Activated CD4-positive, alpha-beta T cell treated with anti-CD3 and anti-CD28 coated beads, Interleukin-2, Interleukin-6, amounts not matched to agents 100 ng/mL and 50 ng/mL, durations not matched to agents 16 hours and 8 hours (primary cell): Measurements from ENCODE around the gene C1QTNF12.
"Not testable (repeated sequence)": the region's sequence is repeated elsewhere in the genome, so short reads cannot be mapped to it uniquely, and the experiment has no call there.

Experiments
- DNase-seq: peaks from one replicate; pipeline ENCODE4 v3.0.0-alpha.2; 2020

Gene C1QTNF12

DNA sequence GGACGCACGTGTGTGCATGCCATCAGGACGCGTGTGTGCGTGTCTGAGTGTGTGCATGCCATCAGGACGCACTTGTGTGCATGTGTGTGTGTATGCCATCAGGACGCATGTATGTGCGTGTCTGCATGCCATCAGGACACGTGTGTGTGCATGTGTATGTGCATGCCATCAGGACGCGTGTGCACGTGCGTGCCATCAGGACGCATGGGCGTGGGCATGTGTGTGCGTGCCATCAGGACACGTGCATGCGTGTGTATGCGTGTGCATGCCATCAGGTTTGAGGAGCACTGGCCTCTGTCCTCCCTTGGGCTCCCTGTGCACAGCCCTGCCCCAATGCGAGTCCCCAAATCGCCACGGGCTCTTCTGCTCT is 12.6 kb upstream of the C1QTNF12 start:
- DNase-seq = no peak

DNA sequence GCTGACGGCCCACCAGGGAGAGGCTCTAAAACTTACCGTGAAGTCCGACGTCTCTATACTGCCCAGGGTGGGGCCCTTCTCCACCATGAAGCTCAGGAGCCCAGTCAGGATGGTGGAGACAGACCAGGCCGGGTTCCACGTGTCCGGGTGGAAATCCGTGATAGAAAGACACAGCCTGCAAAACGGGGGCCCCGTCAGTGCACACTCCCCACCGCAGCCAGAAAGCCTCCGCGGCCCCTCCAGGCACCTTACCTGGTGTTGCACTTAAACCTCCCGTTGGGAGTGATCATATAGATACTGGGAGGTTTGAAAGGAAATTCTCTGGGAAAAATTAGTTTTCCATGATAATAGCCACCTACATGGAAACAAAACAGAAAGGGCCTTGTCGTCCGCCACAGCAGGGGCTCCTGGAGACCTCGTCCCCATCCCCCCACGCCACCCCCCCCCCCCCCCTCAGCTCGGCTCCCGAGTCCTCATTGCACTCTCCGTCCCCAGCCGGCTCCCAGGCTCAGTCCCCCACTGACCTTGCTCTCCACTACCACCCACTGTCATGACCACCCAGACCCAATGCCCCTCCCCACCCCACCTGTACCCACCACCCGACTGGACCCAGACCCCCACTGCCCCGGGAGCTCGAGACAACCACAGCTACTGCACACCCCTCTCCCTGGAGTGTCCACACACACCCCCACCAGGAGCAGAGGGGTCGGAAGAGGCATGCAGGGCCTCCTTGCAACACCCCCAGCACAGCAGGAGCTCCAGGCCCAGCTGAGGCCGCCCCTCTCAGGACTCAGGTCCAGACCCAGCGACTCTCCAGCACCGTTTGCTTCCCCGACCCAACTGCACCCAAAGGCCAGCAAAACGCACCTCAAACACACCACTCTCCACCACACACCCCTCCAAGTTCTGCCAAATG is 10.7 kb upstream of the C1QTNF12 start:
- no peak for DNase-seq

DNA sequence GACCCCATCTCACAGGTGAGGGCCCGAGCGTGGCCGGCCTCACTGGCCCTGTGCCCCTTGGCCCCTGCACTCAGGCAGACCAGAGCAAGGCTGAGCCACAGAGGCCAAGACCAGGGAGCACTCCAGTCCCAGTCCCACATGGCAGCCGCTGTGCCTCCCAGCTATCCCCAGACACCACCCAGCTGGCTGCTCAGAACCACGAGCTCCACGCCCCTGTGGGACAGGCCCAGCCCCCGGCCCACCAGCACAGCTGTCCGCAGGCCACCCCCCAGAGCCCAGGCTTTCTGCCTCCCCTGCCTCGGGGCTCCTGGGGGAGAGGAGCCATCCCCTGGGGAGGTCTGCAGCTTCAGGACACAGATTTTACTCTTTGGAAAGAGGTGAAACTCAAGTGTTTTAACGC is 9.1 kb upstream of the C1QTNF12 start:
- no peak for DNase-seq

GRCh38 chr1:1255078-1255477 is 8.6 kb upstream of the C1QTNF12 start:
- DNase-seq = no peak

- no peak for DNase-seq
These were observed 8.1 kb upstream of the C1QTNF12 start for GRCh38 chr1:1254667-1254998.

- DNase-seq = no peak
These were observed 7.6 kb upstream of the C1QTNF12 start for GRCh38 chr1:1253972-1254666.

DNA sequence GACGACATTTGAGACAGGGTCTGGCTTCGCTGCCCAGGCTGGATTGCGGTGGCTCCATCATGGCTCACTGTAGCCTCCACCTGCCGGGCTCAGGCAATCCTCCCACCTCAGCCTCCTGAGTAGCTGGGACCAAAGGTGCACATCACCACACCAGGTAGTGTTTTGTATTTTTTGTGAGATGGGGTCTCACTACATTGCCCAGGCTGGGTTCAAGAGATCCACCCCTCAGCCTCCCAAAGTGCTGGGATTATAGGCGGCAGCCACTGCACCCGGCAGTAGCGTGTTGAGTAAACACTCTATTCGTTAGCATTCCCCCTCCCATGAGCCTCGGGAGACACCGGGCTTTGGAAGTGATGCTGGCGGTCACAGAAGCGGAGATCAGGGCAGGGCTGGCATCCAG is 6.8 kb upstream of the C1QTNF12 start:
- DNase-seq = no peak

GRCh38 chr1:1250786-1251284 is 4.3 kb upstream of the C1QTNF12 start:
- DNase-seq = peak; percentile 82

DNA sequence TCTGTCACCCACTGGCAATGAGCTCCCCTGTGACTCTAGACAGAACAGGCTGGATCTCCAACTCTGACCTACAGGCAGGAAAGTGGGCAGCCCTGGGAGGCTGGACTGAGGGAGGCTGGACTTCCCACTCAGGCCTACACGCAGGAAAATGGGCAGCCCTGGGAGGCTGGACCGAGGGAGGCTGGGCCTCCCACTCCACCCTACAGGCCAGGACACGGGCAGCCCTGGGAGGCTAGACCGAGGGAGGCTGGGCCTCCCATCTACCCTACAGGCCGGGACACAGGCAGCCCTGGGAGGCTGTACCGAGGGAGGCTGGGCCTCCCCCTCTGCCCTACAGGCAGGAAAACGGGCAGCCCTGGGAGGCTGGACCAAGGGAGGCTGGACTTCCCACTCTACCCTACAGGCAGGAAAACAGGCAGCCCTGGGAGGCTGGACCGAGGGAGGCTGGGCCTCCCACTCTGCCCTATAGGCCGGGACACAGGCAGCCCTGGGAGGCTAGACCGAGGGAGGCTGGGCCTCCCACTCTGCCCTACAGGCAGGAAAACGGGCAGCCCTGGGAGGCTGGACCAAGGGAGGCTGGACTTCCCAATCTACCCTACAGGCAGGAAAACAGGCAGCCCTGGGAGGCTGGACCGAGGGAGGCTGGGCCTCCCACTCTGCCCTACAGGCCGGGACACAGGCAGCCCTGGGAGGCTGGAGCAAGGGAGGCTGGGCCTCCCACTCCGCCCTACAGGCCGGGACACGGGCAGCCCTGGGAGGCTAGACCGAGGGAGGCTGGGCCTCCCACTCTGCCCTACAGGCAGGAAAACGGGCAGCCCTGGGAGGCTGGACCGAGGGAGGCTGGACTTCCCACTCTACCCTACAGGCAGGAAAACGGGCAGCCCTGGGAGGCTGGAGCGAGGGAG is 1.7 kb upstream of the C1QTNF12 start:
- DNase-seq = not testable (repeated sequence)

DNA sequence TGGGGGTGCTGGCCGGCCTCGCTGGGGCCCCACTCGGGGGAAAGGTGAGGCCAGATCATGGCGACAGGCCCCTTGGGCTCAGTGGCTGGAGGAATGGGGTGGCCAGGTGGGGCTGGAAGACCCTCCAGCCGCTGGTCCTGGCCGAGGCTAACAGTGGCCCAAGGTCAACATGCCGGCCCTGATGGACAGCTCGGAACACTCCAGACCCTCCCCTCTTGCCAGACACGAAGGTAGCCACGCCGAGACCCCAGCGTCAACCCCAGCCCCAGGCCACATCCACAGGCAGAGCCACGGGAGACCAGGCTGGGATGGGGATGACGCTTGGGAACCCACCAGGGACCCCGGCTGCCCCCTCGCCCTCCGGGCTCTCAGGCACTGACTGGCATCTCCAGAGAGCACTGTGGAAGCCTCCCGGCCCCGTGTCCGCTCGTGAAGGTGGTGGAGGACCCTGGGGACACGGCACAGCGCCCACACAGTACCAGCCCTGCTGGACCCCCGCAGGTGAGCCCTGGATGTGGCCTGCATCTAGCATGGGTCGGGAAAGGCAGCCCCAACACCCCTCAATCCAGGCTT is 905 bp upstream of the C1QTNF12 start:
- DNase-seq = no peak

DNA sequence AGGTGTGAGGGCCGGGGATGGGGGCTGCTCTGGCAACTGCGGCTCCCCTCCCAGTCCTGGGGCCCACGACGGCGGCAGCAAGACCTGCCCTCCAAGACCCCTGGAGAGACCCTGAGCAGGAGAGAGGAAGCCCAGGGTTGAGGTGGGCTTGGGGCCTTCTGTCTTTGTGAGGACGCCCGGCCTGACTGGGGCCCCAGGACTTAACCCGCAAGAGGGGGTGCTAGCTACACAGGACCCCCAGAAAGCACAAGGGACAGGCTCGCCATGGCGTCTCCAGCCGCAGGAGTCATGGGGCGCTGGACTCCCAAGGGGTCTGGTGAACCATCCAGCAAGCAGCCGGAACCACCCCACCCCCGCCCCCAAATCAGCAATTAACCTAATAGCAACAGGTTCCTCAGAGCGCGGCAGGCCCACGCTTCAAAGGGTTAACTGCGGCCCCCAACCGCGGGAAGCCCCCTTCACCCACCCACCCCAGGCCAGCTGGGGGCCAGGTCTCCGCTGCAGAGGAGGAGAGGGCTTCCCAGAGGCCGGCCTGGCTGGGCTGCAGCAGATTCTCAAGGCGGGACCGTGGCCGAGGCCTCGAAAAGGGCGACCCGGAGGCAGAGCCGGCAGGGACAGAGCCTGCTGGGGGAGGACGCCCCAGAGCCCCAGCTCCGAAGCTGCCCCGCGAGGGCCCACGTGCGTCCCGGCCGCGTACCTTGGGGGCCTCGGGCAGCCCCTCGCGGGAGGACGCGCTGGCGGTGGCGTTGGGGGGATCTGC is 525 bp downstream of the C1QTNF12 start:
- no peak for DNase-seq

- DNase-seq = no peak
These were observed 1.2 kb downstream of the C1QTNF12 start for GRCh38 chr1:1245178-1245816.

DNA sequence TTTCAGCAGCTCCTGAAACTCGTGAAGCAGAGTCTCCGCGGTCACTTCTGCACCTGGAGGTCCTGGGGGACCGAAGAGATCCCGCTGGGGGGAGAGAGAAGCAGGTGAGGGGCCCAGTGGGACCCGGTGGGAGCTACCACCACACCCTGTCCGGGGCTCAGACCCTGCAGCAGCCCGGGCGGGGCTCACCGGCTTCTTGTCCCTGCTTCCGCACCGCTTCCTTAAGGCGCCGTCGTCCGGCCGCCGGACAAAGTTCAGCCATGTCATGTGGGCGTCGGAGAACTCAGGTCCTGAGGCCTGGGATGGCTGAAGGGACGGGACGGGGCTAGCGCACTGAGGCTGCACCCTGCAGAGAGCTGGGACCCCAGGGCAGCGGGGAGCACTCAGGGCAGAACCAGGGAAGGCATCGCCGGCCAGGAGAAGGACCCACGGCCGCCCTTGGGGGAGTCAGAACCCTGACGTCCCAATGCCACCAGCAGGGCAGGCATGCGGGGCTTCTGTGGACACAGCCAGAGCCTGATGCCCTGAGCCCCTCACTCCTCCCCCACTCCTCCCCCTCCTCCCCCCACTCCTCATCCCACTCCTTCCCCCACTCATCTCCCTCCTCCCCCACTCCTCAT is 2.2 kb downstream of the C1QTNF12 start:
- no peak for DNase-seq

DNA sequence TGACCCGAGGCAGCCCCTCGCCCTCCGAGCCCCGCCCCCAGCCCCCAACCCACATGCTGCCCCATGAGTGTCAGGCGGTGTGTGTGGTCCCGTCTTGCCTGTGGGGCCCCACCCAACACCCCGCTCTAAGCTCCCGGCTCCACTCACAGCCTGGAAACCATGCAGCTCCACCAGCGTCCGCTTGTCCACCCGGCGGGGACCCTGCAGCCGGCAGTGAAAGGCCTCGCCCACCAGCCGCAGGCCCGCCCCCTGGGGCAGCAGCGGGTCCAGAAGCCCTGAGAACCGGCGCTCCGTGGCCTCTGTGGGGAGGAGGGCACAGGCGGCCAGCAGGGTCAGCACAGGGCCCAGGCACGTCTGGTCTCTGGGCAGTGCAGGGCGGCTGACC is 2.7 kb downstream of the C1QTNF12 start:
- DNase-seq = no peak

- DNase-seq = no peak
These were observed 3.3 kb downstream of the C1QTNF12 start for GRCh38 chr1:1243266-1243660.

DNA sequence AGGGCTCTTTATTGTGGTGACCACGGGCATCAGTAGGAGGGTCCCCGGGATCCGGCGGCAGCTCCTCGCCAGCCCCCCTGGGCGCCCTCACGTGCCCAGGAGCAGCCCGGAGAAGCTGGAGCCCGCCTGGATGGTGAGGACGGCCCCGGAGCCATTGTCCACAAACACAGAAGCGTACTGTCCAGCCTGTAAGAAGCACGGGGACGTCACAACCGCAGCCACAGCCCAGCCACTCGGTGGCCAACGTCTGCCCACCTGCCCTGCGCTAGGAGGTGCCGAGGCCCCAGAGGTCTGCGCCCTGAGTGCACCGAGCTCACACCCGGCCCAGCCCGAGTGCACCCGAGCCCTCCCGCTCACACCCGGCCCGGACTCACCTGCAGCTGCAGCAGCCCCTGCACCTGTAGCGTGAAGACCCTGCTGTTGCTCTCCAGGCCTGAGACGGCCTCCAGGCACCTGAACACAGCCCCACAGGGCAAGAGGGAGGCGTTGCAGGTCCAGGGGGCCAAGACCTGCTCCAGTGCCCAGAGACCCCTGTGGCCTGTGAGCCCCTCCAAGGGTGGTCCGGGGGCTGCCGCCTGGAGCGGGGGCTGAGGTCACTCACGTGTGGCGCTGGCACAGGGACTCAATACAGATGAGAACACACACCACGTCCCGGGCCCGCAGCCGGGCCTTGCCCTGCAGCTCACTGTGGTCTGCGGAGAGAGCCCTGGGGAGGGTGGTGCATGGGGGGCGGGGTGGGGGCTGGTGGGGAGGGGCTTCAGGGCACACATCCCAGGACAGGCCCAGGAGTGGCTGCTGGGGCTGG is 3.9 kb downstream of the C1QTNF12 start:
- DNase-seq = no peak

DNA sequence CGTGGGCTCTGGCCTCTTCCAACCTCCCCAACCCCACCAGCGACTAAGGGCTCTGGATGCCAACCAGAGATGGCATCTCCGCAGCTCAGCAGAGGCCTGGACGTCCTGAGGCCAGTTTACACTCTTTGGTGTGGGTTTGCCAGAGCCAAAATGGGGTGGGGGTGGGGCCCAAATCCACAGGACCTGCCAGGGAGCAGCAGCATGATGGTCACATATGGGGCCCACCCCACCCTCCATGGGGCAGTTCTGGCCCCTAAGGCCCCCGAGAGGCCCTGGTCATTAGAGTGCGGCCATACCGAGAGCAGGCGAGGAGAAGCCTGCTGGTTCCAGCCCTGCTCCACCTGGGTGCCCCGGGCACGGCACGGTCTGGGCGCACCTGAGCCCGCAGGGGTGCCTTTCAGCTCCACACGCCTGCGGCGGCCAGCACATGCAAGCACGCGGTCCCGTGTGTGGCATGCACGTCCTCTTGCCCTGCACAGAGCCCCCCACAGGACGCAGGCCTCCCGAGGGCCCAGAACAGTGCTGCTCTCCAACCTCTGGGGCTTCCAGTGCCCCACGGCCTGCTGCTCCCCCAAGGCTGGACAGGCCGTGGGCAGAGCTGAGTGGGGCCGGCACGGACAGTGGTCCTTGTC is 4.8 kb downstream of the C1QTNF12 start:
- no peak for DNase-seq

DNA sequence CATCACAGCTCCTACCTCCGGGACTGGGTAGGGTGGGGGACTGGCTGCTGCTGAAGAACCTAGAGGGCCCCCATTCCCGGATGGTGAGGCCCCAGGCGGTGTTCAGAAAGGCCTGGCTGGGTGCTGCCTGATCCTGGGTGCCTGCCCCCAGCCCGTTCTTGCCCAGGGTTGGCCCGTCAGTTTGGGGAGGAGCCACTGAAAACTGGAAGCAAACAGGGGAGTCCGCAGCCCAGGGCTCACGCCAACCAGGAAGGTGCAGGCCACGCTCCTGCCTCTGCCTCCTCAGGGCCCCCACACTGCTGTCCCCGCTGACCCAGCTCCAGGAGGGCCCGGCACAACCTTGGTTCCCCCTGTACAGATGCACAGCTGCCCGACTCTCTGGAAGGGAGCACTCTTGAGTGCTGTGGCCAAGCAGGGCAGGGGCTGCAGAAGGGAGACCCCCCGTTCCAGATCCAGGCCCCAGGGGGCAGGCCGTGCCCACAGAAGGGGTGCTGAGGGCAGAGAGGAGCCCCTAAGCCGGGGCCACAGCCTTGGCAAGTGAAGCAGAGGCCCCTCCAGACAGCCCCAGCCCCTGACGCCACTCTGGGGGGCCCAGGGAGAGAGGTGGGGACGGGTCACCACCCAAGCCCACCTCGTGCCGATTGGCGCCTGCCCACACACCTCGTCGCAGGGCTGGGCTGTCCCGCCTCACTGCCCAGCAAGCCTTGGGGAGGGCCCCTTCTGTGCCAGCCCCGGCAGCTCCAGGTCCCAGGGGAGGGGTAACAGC is 5.5 kb downstream of the C1QTNF12 start:
- no peak for DNase-seq

GRCh38 chr1:1240348-1240732 is 6.2 kb downstream of the C1QTNF12 start:
- DNase-seq = no peak
